ENCODE measurements around the gene ORMDL1.

- TF ChIP-seq POLR2A (IDR thresholded peaks at IDR 0.05) = no peak
- TF ChIP-seq CTCF (IDR thresholded peaks at IDR 0.05) = no peak
Measured at GRCh38 chr2:189729430-189729829, 54.7 kb downstream of the ORMDL1 start.

All from thyroid gland (tissue), 4 donors.